ENCODE measurements around the gene IRGQ.
A peak's percentile ranks its signal among the peaks of the same experiment; 100 is the strongest.

The IRGQ gene

GRCh38 chr19:43618921-43619261, 23.0 kb upstream of the IRGQ start (continued):
- TF ChIP-seq ZNF280D (tag by site-specific recombination; IDR thresholded peaks at IDR 0.05) (peak; percentile 87), ZNF398 (tag by site-specific recombination; IDR thresholded peaks at IDR 0.05) (no peak), ZNF624 (tag by site-specific recombination; IDR thresholded peaks at IDR 0.05) (no peak), ZNF302 (tag by site-specific recombination; IDR thresholded peaks at IDR 0.05; ENCODE audit: low read depth) (no peak), ZNF514 (tag by site-specific recombination; IDR thresholded peaks at IDR 0.05) (no peak), ZNF623 (tag by site-specific recombination; IDR thresholded peaks at IDR 0.05) (0 out of 2 replicates have a peak, but pooled peaks have one; percentile 35), ZNF645 (tag by site-specific recombination; IDR thresholded peaks at IDR 0.05) (no peak), ZSCAN16 (tag by site-specific recombination; IDR thresholded peaks at IDR 0.05) (no peak), IKZF3 (tag by site-specific recombination; IDR thresholded peaks at IDR 0.05) (no peak), ZFP69B (tag by site-specific recombination; IDR thresholded peaks at IDR 0.05) (no peak), ZNF473 (tag by site-specific recombination; IDR thresholded peaks at IDR 0.05) (no peak), ZNF555 (tag by site-specific recombination; conservative IDR thresholded peaks at IDR 0.05) (no peak), ZNF791 (tag by site-specific recombination; IDR thresholded peaks at IDR 0.05) (no peak), HOXD13 (CRISPR knock-in tag; IDR thresholded peaks at IDR 0.05; ENCODE audit: borderline replicate concordance) (no peak), ZNF184 (tag by site-specific recombination; IDR thresholded peaks at IDR 0.05) (no peak), ZNF341 (tag by site-specific recombination; IDR thresholded peaks at IDR 0.05; ENCODE audit: low read depth) (no peak), ZBTB17 (tag by site-specific recombination; IDR thresholded peaks at IDR 0.05) (no peak), TSHZ1 (tag by site-specific recombination; IDR thresholded peaks at IDR 0.05; ENCODE audit: borderline replicate concordance) (no peak), KLF7 (tag by site-specific recombination; IDR thresholded peaks at IDR 0.05; ENCODE audit: borderline replicate concordance) (no peak), ZNF24 (tag by site-specific recombination; IDR thresholded peaks at IDR 0.05) (0 out of 2 replicates have a peak, but pooled peaks have one; percentile 88), ZNF707 (tag by site-specific recombination; IDR thresholded peaks at IDR 0.05) (no peak), ZNF76 (tag by site-specific recombination; IDR thresholded peaks at IDR 0.05; ENCODE audit: borderline replicate concordance, low read depth) (peak; percentile 100), ZBTB6 (tag by site-specific recombination; IDR thresholded peaks at IDR 0.05) (no peak; the same call in 1 of the 2 replicates), ZNF211 (tag by site-specific recombination; IDR thresholded peaks at IDR 0.05; ENCODE audit: low read depth) (no peak), REPIN1 (tag by site-specific recombination; IDR thresholded peaks at IDR 0.05; ENCODE audit: low read depth) (no peak), ZNF362 (tag by site-specific recombination; IDR thresholded peaks at IDR 0.05) (no peak), ZBTB26 (tag by site-specific recombination; optimal IDR thresholded peaks at IDR 0.05) (no peak), ZNF571 (tag by site-specific recombination; IDR thresholded peaks at IDR 0.05) (no peak), ZNF785 (tag by site-specific recombination; IDR thresholded peaks at IDR 0.05) (no peak)
